Colon (tissue), 2 donors: ENCODE data around the gene FOXR1.

Experiments used
- FAIRE-seq: peaks from 2 replicates; lab custom pipeline; 2012; peaks lifted over from hg19 to GRCh38; lab: Jason Lieb, UNC
- donor health status: control.
- donor health status: control.

Gene FOXR1, protein sequence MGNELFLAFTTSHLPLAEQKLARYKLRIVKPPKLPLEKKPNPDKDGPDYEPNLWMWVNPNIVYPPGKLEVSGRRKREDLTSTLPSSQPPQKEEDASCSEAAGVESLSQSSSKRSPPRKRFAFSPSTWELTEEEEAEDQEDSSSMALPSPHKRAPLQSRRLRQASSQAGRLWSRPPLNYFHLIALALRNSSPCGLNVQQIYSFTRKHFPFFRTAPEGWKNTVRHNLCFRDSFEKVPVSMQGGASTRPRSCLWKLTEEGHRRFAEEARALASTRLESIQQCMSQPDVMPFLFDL

DNA sequence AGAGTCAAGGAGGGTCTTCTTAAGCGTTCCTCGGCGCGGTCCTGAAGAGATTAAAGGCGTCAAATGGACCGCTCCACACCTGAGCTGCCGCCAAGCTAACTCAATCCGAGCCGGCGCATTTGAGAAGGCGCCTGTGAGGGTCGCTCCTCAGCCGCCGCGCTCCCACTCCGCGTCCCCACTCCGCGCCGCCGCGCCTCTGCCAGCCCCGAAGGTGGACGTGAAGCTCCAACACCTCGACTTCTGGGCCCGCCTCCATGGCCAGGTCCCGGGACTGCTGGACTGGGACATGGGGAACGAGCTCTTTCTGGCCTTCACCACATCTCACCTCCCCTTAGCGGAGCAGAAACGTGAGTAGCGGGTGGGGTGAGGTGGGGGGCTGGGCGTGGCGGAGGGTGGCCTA, at the start of gene FOXR1:
Gene FOXR1, plus strand, starts transcription at position 116 of the 400 bp plus-strand sequence. Its CDS starts 171 bp downstream, at position 287.
- no peak for FAIRE-seq

DNA sequence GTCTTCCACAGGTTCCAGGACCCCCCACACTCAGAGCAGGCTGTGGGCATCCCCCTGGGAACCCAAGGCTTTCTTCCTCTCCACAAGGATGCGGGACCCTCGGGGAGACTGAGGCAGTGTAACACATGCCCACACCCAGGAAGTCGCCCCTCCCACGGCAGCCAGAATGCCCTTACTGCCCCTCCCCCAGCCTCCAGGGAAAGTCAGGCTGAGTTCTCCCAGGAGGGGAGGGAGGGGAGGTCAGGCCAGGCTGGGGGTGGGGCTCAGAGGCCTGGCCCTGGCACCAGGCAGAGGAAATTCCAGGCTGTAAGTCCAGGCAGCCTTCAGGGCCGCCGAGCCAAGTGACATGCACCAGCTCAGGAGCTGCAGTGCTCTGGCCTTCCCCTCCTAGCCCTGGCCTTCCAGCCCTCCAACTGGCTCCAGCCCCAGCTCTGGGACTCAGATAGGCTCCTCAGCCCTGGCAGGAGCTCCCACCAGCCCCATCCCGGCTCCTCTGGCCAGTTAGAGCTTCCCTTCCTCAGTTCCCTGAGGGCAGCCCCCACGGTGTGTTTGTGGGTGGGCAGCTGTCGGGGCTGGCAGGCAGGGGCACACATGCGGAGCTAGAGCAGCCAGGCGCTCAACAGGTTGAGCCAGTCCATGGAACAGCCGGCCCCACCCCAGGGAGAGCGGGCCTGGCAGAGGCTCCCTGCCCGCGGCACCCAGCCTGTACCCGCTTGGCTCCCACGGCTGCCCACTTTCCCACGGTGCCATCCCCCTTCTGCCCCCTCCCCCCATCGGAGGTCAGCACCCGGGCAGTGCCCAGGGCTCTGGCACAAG, 49.4 kb upstream of the FOXR1 start:
- FAIRE-seq, result no peak

DNA sequence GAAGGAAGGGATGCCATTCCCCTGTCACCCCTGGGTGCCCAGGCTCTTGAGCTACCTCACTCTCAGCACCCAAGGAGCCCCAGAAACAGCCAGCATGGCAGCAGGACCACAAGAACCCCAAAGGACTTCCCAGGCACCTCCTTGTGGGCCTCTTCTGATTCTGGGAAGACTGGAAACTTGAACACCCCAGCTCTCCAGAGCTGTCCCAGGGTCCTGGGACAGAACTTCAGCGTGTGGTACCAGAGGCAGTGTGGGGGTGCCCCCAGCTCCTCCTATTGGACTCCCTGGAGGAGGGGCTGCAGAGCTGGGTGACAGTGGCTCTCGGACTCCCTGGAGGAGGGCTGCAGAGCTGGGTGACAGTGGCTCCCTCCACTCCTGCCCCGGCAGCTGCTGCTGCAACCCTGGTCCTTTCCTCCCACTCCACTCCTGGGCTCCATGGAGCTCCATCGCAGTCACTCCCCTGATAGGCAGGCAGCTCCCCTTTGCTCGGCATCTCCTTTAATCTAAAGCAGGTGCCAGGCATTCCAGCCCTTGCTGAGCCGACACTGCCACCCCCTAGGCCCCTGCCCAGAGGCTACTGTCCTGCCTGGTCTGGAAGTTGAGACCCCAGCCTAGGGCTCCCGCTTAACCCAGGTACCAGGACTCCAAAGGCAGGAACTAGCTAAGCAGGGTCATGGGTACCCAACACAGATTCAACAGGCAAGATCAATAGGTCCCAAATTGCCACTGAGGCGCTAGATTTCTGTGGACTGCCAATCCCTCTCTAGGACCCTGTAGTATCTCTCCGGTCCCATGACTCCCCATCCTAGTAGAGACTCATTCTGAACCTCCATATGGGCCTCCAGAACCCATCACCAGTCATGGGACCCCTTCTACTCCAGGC, 48.6 kb upstream of the FOXR1 start:
- FAIRE-seq, result no peak

DNA sequence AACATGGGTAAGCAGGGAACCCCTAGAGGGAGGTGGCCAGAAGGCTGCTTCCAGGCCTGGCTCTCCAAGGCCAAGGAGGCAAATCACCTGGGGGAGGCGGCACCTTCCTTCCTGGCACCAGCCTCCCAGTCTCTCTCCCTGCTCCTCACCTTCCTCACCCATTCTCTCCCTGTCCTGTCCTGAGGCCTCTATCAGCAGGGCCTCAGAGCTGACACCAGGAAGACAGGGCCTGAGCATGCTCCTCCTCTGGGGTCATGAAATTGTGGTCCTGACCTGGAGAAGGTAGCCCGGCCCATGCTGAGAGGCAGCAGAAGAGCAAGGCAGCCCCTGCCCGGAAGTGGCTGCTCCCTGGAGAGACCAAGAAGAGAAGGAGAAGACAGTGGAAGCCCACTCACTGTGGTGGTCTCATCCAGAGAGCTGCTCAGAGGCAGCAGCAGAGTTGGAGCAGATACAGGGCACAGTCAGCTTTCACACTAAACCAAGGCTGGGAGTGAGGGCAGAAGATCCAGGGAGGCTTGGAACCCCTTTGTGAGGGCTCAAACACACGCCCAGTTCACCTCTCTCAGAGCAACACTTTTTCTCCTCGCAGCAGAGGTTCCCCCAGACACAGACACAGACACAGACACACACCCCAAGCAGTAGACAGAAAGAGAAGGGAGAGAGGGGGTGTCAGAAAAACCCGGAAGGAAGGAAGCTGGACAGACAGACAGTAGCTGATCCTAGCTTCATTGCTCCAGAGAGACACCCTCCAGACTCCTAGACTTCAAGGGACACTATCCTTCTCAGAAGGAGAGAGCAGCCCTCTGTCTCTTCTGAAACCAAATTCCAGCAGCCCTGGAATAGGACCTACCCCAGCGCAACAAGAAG, 47.6 kb upstream of the FOXR1 start:
- no peak for FAIRE-seq

DNA sequence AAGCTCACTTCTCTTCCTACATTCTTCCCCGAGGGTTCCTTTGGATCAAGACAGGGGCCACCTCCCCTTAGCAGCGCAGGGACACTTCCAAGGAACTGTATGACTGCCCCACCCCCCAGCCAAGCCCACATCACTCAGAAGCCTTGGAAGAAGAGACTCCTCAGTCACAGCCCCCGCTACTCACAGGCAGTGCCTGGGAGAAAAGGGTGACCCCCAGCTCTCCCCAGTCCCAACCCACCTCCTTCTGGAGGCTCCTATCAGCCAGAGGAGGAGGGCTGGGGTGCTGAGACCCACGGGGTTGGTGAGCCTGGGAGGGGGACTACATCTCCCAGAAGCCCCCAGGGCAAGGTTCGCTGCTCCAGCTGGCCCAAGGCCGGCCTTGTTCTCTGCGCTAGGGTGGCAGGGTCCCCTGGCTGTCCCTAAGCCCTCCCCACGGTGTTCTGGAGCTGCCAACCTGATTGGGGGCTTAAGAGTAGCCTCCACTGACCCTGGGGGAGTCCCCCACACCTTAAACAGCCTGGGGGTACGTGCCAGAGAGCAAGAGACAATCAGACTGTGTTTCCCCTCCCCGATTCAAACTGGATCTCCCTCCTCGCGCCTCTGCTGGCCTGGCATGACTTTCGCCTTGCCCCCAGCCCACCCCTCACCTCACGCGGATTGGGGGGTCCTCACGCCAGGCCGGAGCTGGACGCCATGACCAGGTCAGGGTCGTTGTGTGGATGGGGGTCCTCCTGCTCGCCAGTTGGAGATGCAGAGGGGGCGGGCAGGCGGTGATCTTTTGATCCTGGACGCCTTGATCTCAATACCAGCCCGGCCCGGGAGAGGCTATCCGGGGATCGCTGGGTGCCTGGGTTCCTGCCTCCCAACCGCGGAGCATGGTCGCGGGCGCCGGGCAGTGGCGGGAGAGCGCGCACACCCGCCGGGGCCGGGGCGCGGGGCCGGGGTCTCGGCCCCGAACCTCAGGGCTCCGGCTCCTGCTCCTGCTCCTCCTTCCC, 46.7 kb upstream of the FOXR1 start:
- FAIRE-seq, result no peak

DNA sequence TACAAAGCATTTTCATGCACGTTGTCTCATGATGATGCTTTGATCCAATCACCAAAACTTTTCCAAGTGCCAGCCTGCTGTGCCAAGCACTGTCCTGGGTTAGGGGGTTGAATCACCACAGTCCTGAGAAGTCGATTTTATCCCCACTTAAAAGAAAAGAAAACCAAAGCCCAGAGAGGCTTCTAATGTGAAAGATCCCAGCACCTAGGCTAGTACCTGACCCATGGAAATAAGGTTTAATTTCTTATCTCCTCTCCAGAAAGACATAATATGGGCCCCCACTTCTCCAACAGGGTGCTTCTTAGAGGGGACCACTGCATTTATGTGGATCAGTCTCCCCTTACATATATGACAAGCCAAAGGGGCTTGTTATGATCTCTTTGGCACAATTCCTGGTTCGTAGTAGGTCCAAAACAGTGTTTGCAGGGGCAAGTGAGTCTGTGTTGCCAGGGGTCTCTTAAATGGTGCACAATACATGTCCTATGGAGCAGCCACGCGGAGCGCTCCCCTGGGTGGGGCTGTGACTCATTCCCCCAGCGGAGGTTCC, 43.9 kb upstream of the FOXR1 start:
- FAIRE-seq, result no peak

DNA sequence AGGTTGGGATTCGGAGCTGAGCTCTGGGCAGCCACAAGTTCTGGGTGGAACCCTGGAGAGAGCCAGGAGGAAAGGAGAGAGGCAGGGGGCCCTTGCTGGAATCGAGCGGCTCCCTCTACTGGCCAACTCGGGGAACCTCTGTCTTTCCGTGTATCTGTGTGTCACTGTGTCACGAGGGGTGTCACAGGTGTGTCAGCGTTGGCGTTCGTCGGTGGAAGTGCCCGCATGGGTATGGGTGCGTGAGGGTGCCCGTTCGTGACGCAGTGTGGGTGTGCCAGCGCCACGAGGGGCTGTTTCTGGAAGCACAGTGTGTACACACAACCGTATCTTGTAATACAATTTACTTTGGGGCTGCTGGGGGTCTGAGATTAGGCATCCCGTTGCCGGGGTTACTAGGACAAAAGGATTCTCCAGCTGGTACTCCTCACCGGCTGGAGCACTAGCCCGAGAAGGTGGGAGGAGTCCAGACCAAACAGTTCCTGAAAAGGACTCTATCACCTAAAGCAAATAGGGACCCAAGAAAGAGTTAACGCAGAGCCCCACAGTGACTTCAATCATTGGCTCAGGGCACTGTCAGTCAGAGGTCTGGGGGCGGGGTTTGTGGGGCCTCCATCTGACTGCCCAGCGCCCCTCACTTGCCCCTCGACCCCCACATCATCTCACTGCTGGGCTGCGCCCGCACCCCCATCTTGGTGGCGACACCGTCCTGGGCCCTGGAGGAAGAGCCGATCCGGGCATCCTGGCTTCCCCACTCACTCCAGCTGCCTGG, 43.3 kb upstream of the FOXR1 start:
- no peak for FAIRE-seq

DNA sequence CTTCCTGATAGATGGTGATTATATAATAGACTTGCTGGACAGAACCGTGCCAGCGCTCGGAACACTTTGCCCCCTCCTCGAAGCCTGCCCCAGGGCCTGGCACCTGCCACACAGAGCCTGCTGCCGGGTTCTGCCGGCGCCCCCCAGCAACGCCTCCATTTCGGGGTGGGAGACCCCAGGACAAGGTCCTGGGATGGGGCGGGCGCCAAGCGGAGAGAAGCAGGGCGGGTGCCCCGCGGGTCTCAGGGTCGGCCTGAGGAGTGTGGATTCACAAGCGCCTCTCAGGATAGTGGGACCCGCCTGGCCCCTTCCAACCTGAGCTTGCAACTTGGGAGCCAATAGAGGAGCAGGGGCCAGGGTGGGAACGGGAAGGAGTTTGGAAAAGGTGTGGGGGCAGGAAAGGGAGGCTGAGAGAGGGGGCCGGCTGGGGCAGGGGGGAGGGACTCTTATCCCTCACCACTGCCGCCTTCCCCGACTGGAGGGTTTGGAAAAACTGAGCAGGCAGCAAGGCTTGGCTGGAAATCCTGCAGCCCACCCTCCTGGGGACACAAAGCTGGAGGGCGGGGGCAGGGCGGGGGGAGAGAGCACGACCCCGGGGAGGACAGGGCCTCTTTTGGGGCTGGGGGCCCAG, 42.6 kb upstream of the FOXR1 start:
- no peak for FAIRE-seq

DNA sequence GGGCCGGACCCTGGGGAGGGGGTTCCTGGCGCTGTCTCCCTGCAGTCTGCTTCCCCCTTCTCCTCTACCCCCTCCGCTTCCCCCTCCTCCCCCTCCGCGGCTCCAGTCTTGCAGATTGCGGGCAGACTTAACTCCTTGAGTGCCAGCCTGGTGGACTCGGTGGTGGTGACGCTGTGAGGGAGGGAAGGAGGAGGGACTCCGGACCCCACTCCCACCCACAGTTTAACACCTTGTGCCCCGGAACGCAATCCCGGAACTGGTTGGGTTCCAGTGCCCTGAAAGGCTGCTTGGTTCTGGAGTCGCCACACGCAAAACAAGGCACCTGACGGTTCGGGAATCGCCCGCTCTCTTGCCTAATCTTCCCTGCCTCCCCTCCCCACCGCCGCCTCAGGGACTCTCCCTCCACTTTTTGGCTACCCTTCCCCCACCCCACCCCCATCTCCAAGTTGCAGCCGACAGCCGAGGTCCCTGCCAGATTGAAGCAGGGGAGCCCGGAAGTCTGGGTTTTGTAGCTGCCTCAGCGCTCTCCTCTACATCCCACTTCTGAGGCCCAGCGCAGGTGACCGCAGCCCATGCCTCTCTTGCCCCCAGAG, 42.0 kb upstream of the FOXR1 start:
- no peak for FAIRE-seq

DNA sequence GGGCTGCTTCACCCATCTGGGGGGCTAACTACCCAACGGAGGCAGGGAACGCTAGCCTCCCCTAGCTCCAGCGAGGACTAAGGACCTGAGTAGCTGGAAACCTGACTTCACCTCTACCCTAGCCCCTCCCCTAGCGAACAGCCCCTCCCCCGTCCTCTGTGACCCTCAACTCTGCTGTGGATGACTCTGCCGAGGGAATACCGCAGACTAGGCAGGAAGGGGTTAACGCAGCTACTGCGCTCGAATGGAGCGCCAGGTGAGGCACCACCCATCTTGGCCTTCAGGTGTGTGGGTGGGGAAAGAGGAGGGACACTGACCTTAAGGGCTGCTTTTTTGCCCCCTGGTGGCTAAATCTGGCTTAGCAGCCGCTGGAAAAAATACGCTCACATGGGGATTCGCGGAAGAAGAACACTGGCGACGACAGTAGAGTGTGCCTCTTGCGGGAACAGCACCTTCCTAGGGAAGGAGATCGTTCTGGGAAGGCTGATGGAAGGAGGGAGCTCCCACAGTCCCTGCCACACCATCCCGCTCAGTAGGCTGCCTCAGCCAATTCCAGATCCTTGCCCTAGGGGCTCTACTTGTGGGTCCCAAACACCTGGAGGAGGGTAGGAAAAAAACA, 41.4 kb upstream of the FOXR1 start:
- FAIRE-seq, result no peak

DNA sequence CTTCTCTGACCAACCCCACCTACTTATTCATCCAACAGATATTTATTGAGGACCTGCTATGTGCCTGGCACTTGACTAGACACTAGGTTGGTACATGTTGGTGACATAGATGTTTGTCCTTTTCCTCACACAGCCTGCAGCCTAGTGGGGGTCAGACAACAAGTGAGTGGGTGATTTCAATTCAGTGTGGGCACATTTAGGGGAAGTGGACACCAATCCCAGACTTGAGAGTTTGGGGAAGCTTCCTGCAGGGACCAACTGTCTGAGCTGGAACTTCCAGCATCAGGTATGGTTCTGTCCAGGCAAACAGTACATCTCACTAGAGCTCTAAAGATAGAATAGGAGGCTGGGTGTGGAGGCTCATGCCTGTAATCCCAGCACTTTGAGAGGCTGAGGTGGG, 40.0 kb upstream of the FOXR1 start:
- FAIRE-seq, result no peak

DNA sequence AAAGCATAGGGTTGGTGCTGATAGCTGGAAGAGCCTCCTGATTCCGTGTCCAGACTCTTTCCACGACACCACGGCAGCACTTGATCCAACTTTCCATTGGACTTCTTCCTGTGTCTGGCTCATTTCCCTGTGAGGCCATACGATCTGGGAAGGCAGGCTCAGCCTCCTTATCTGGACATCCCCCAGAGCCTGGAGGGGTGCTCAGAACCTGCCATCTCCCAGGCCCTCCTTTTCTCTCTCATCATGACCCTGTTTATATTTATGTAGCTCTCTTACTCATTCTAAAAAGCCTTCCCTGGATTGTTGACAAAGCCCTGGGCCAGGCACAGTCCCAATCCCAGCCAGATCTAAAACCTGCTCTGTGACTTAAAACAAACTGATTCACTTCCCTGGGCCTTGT, 38.1 kb upstream of the FOXR1 start:
- FAIRE-seq, result no peak

DNA sequence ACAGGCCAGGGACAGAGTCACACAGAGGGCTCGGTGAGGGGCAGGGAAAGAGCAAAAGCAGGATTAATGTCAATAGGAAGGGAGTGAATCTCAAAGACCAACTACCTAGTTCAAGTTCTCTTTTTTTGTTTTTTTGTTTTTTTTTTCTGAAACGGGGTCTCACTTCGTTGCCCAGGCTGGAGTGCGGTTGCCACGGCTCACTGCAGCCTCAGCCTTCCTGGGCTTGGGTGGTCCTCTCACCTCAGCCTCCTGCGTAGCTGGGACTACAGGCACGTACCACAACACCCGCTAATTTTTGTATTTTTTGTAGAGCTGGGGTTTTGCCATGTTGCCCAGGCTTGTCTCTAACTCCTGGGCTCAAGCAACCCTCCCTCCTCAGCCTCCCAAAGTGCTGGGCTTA, 36.2 kb upstream of the FOXR1 start:
- no peak for FAIRE-seq

DNA sequence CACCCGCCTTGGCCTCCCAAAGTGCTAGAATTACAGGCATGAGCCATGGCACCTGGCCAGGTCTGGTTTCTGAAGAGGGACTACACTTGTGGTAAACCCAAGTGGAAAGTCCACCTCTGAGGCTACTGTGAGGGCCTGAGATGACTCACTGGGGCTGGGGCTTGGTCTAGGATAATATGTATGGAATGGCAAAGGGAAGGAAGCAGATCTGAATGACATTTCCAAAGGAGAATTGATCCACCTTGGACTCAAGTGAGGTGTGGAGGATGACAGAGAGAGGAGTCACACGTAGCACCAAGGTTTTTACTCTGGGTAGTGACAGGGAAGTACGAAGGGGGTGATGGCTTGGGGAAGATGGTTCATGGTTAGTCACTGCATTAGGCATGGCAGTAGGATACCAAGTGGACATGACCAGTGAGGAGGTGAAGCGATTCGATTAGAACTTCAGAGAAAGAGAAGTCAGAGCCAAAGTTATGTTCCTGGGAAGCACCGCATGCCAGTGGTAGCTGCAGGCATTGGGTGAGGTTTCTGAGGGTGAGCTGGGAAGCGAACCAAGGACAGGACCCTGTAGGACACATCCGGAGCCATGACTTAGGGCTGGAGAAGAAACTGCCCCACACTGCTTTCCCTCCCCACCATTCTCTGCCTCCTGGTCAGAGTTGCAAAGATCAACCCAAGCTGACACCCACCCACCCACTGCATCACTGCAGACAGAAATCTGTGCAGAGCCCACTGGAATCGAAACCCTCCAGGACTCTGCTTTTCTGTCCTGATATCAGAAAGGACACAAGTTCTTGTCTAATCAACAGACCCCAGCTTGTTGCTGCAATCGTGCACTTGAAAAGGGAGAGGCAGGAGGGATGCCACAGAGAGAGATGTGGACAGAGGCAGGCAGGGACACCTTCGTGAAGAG, 32.8 kb upstream of the FOXR1 start:
- FAIRE-seq, result no peak

DNA sequence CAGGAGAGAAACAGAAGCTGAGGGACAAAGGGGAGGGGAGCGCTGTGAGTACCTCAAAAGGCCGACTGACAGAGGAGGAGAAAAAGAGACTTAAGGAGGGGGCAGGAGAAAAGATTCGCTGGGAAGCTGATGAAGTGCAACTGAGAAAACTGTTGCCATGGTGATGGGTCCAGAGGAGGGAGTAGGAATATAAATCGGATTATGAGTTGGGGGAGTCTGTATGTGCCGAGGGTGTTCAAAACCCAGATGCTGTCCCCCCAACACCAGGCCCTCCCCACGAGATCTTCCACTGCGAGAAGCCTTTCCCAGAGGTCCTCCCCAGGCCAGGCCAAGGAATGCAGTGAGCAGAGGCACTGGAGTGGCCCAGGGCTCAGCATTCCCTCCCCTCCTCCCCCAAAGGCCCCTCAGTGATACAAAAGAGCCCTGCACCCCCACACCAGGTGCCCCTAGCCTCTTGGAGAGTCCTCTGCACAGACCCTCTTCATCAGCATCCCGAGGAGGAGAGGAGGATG, 32.1 kb upstream of the FOXR1 start:
- no peak for FAIRE-seq

DNA sequence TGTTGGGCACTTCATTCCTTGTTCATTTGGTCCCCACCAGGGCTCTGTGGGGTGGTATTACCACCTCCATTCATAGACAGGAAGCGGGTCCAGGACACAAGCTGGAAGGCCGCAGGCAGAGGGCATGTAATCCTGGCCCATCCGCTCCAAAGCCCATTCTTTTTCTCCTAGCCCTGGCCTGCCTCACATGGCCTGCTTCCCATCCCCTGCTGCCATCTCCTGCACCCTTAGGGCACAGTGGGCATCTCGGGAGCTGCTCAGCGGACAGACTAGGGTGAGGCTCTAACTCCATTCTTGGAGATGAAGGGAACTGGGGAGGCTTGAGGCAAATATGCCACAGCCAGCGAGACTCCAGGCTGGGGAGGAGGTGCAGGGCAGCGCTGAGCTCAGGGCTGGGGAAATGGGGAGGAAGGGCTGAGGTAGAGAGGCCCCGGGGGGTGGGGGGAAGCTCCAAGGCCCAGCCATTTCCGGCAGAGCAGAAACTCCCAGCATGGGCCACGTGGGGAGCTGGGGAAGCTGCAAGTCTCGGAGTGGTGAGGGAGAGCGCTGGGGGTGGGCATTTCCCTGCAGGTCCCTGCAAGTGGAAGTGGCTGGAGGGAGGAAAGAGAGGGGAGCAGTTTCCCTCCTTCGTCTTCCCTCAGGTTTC, 31.5 kb upstream of the FOXR1 start:
- no peak for FAIRE-seq
